Esophagus muscularis mucosa (tissue), 4 donors: ENCODE data around the gene CSDE1. TPM values are rescaled to one million over a fixed set of nuclear protein-coding genes. Genes with fewer than 3 reads are reported as not detected.

Experiments used
- DNase-seq: peaks from one replicate; pipeline ENCODE4 v3.0.0-alpha.2; 2017; ENCODE audit errors: extremely low spot score
- H3K27ac ChIP-seq, 4 donors: fragments of 200-600 bp; sonication (generic); replicated peaks in 1 of 4; 1 replicate in 3 of 4; 2 replicates in 1 of 4; pipeline ENCODE4 v1.5.1; 2016 to 2019; ENCODE audit warnings: mild to moderate bottlenecking in 1 of 4
- H3K27me3 ChIP-seq, 4 donors: fragments of 200-600 bp; sonication (generic); one replicate each; pipeline versions ENCODE4 v1.5.1 to v1.6.0; 2016 to 2019
- H3K36me3 ChIP-seq, 4 donors: fragments of 200-600 bp; sonication (generic); one replicate each; pipeline ENCODE4 v1.5.1; 2016 to 2019
- H3K4me1 ChIP-seq, 4 donors: fragments of 200-600 bp; sonication (generic); one replicate each; pipeline ENCODE4 v1.5.1; 2016 to 2019
- H3K4me3 ChIP-seq, 4 donors: fragments of 200-600 bp; sonication (generic); 1 replicate in 2 of 4; 2 replicates in 2 of 4; pipeline ENCODE4 v1.5.1; 2016 to 2019; ENCODE audit warnings: mild to moderate bottlenecking in 4 of 4, moderate library complexity in 1 of 4
- H3K9me3 ChIP-seq, 4 donors: fragments of 200-600 bp; sonication (generic); 1 replicate in 3 of 4; 2 replicates in 1 of 4; pipeline ENCODE4 v1.5.1; 2016 to 2019
- CTCF ChIP-seq, 3 experiments: fragments of 200-600 bp in 2 of 3; fragments of 450-650 bp in 1 of 3; sonication (generic) in 2 of 3; IDR thresholded peaks; one replicate each; pipeline ENCODE4 v1.5.1; 2017 to 2019; ENCODE audit warnings: antibody characterized with exemption in 3 of 3, mild to moderate bottlenecking in 2 of 3, moderate library complexity in 1 of 3
- EP300 ChIP-seq: sonication (generic); formaldehyde crosslinking; IDR thresholded peaks from one replicate; pipeline ENCODE4 v1.6.1; 2017; ENCODE audit warnings: antibody characterized with exemption
- POLR2A ChIP-seq: fragments of 450-650 bp; IDR thresholded peaks from one replicate; pipeline ENCODE4 v1.6.1; 2017; ENCODE audit warnings: antibody characterized with exemption, moderate library complexity, mild to moderate bottlenecking, low read depth
- POLR2AphosphoS5 ChIP-seq, 2 donors: sonication (generic); formaldehyde crosslinking; IDR thresholded peaks; one replicate each; pipeline ENCODE4 v1.6.1; 2017; ENCODE audit warnings: antibody characterized with exemption in 2 of 2
- WGBS: methylation state at CpG from one replicate; pipeline ENCODE4 v1.1.5; 2018; 5-methylcytosine and 5-hydroxymethylcytosine counted together
- intact Hi-C: fragments of 100-400 bp; cut with DNase I; formaldehyde crosslinking; loops from one replicate; pipeline ENCODE4 v1.15.1; 2023
- total RNA-seq, 4 donors: library from RNA; depleted of rRNA; stranded (reverse); fragments of >200 nt; gene quantifications; one replicate each; pipeline versions ENCODE4 v1.1.0 to v1.2.1, GENCODE V29; 2016

Gene CSDE1
- total RNA-seq, 4 donors from 2014 or later: 614 to 1,394 (median 877) TPM

GRCh38 chr1:114677691-114678090 lies 80.1 kb downstream of the CSDE1 start:
- Histone ChIP-seq H3K27me3 (peaks cover 0 to 21% (median 0%) of the 10 kb centered on the region in 4 donors), H3K4me3 (no peak overlapping the region)
- intact Hi-C loops: no loop called here

GRCh38 chr1:114676115-114676514 lies 81.7 kb downstream of the CSDE1 start:
- Histone ChIP-seq H3K9me3 (no peaks in the 10 kb centered on the region), H3K27me3 (peaks cover 0 to 19% (median 0%) of the 10 kb centered on the region in 4 donors), H3K4me1 (no peaks in the 10 kb centered on the region), H3K36me3 (no peaks in the 10 kb centered on the region), H3K4me3 (no peak overlapping the region), H3K27ac (no peak overlapping the region)
- TF ChIP-seq POLR2A: no peak
- TF ChIP-seq CTCF (IDR thresholded peaks at IDR 0.05): no peak
- TF ChIP-seq POLR2AphosphoS5 (IDR thresholded peaks at IDR 0.05): no peak
- no peak for TF ChIP-seq EP300
- 70% methylated on average over 1 of the region's 1 CpG for WGBS
- no peak for DNase-seq
- intact Hi-C loops: no loop called here

More at GRCh38 chr1:114677691-114678090, 80.1 kb downstream of the CSDE1 start:
- TF ChIP-seq POLR2A (no peak), POLR2AphosphoS5 (IDR thresholded peaks at IDR 0.05) (no peak), CTCF (IDR thresholded peaks at IDR 0.05) (no peak), EP300 (no peak)
- no peaks in the 10 kb centered on the region for H3K36me3 ChIP-seq
- H3K9me3 ChIP-seq: no peaks in the 10 kb centered on the region
- no peaks in the 10 kb centered on the region for H3K4me1 ChIP-seq
- no peak for DNase-seq
- WGBS: 71% methylated on average over 5 of the region's 5 CpGs
- H3K27ac ChIP-seq: no peak overlapping the region

- TF ChIP-seq POLR2AphosphoS5 (IDR thresholded peaks at IDR 0.05): no peak
- no peak for TF ChIP-seq CTCF (IDR thresholded peaks at IDR 0.05)
- no peak for TF ChIP-seq EP300
- no peak for TF ChIP-seq POLR2A
- no peak overlapping the region for H3K4me3 ChIP-seq
- peaks cover 0 to 4% (median 0%) of the 10 kb centered on the region in 4 donors for H3K27me3 ChIP-seq
- WGBS: 83% methylated on average over 7 of the region's 7 CpGs
- H3K9me3 ChIP-seq: no peaks in the 10 kb centered on the region
- H3K36me3 ChIP-seq: no peaks in the 10 kb centered on the region
- peaks cover 0 to 18% (median 14%) of the 10 kb centered on the region in 4 donors for H3K4me1 ChIP-seq
- intact Hi-C loops: loop anchor here (5.0 kb wide), 1 partner anchor 40 kb away; no protein-coding TSS in a partner anchor
- H3K27ac ChIP-seq: no peak overlapping the region
- no peak for DNase-seq
Observed at GRCh38 chr1:114671939-114672275, 85.9 kb downstream of the CSDE1 start.

- intact Hi-C loops: loop anchor here (5.0 kb wide), 1 partner anchor 41 kb away; no protein-coding TSS in a partner anchor
- TF ChIP-seq POLR2AphosphoS5 (IDR thresholded peaks at IDR 0.05): no peak
- peak in 1 of 3 experiments; percentile 5 for TF ChIP-seq CTCF (IDR thresholded peaks at IDR 0.05)
- DNase-seq: no peak
- Histone ChIP-seq H3K4me1 (peaks cover 0 to 18% (median 14%) of the 10 kb centered on the region in 4 donors), H3K36me3 (no peaks in the 10 kb centered on the region), H3K27me3 (no peaks in the 10 kb centered on the region), H3K4me3 (no peak overlapping the region), H3K27ac (no peak overlapping the region), H3K9me3 (no peaks in the 10 kb centered on the region)
- 70% methylated on average over 9 of the region's 9 CpGs for WGBS
Observed at GRCh38 chr1:114671011-114671938, 86.5 kb downstream of the CSDE1 start.
